H9 (cell line): ENCODE data around the gene SAXO1. TPM values are rescaled to one million over a fixed set of nuclear protein-coding genes. Genes with fewer than 3 reads are reported as not detected.

Experiments
- DNase-seq: peaks from one replicate; pipeline ENCODE4 v3.0.0-alpha.2; 2017
- H2AFZ ChIP-seq: one replicate; pipeline ENCODE4 v1.6.1; 2013; ENCODE audit warnings: mild to moderate bottlenecking, low read length, control low read depth, moderate library complexity
- H2AK5ac ChIP-seq: 2 replicates; pipeline ENCODE4 v1.6.1; 2013; ENCODE audit warnings: low read length, control low read depth, mixed read lengths; ENCODE audit not compliant: insufficient read length
- H2BK120ac ChIP-seq: one replicate; pipeline ENCODE4 v1.6.1; 2013; ENCODE audit warnings: low read depth, mild to moderate bottlenecking, low read length, control low read depth, inconsistent platforms; ENCODE audit not compliant: poor library complexity, severe bottlenecking
- H2BK12ac ChIP-seq: 2 replicates; pipeline ENCODE4 v1.6.1; 2013; ENCODE audit warnings: low read length, control low read depth, mixed read lengths, low read depth; ENCODE audit not compliant: insufficient read length
- H2BK15ac ChIP-seq: 2 replicates; pipeline ENCODE4 v1.6.1; 2013; ENCODE audit warnings: low read depth, low read length, control low read depth
- H2BK20ac ChIP-seq: one replicate; pipeline ENCODE4 v1.6.1; 2013; ENCODE audit warnings: low read depth, mild to moderate bottlenecking, low read length, control low read depth, inconsistent platforms; ENCODE audit not compliant: poor library complexity, severe bottlenecking
- H2BK5ac ChIP-seq: 2 replicates; pipeline ENCODE4 v1.6.1; 2013; ENCODE audit warnings: low read length, control low read depth, mixed read lengths; ENCODE audit not compliant: insufficient read length
- H3K14ac ChIP-seq: 2 replicates; pipeline ENCODE4 v1.6.1; 2013; ENCODE audit warnings: low read length, control low read depth; ENCODE audit not compliant: insufficient read depth
- H3K18ac ChIP-seq: 2 replicates; pipeline ENCODE4 v1.6.1; 2013; ENCODE audit warnings: low read depth, mild to moderate bottlenecking, mixed read lengths, low read length, control low read depth; ENCODE audit not compliant: insufficient read length
- H3K23ac ChIP-seq: 2 replicates; pipeline ENCODE4 v1.6.1; 2013; ENCODE audit warnings: low read length, control low read depth, mixed read lengths, low read depth; ENCODE audit not compliant: insufficient read length
- H3K23me2 ChIP-seq: 2 replicates; pipeline ENCODE4 v1.6.1; 2013; ENCODE audit warnings: low read depth, mild to moderate bottlenecking, mixed read lengths, low read length, control low read depth; ENCODE audit not compliant: insufficient read length, poor library complexity, severe bottlenecking
- H3K27ac ChIP-seq: 2 replicates; pipeline ENCODE4 v1.5.1; 2013; ENCODE audit warnings: low read length, control low read depth, mixed read lengths, low read depth; ENCODE audit not compliant: insufficient read length
- H3K27me3 ChIP-seq: 2 replicates; pipeline ENCODE4 v1.6.1; 2013; ENCODE audit warnings: low read length, control low read depth, inconsistent platforms; ENCODE audit not compliant: insufficient read depth
- H3K4ac ChIP-seq: 2 replicates; pipeline ENCODE4 v1.6.1; 2013; ENCODE audit warnings: low read depth, mild to moderate bottlenecking, control low read depth, inconsistent platforms, low read length, moderate library complexity
- H3K4me1 ChIP-seq: 2 replicates; pipeline ENCODE4 v1.6.1; 2013; ENCODE audit warnings: low read length, control low read depth, inconsistent platforms; ENCODE audit not compliant: insufficient read depth
- H3K4me2 ChIP-seq: 2 replicates; pipeline ENCODE4 v1.6.1; 2013; ENCODE audit warnings: low read length, control low read depth, mixed read lengths; ENCODE audit not compliant: insufficient read length, insufficient read depth
- H3K56ac ChIP-seq: 2 replicates; pipeline ENCODE4 v1.6.1; 2013; ENCODE audit warnings: low read depth, mild to moderate bottlenecking, mixed read lengths, low read length, control low read depth; ENCODE audit not compliant: insufficient read length
- H3K79me1 ChIP-seq: 2 replicates; pipeline ENCODE4 v1.6.1; 2013; ENCODE audit warnings: low read depth, mild to moderate bottlenecking, moderate library complexity, low read length, control low read depth, inconsistent platforms; ENCODE audit not compliant: insufficient read depth, poor library complexity, severe bottlenecking
- H3K79me2 ChIP-seq: 2 replicates; pipeline ENCODE4 v1.6.1; 2013; ENCODE audit warnings: low read length, control low read depth, inconsistent platforms; ENCODE audit not compliant: insufficient read depth
- H3K9ac ChIP-seq: 2 replicates; pipeline ENCODE4 v1.6.1; 2013; ENCODE audit warnings: low read length, control low read depth, mixed read lengths; ENCODE audit not compliant: insufficient read length; ENCODE audit errors: extremely low read depth
- H3K9me3 ChIP-seq: one replicate; pipeline ENCODE4 v1.6.1; 2013; ENCODE audit warnings: low read depth, low read length, inconsistent platforms; ENCODE audit not compliant: control insufficient read depth
- H3T11ph ChIP-seq: one replicate; pipeline ENCODE4 v1.6.1; 2013; ENCODE audit warnings: mild to moderate bottlenecking, low read length, control low read depth, inconsistent platforms
- H4K20me1 ChIP-seq: one replicate; pipeline ENCODE4 v1.6.1; 2013; ENCODE audit not compliant: control insufficient read depth, insufficient read length, insufficient read depth
- H4K5ac ChIP-seq: 2 replicates; pipeline ENCODE4 v1.6.1; 2013; ENCODE audit warnings: low read depth, mild to moderate bottlenecking, mixed read lengths, low read length, control low read depth; ENCODE audit not compliant: insufficient read length
- H4K8ac ChIP-seq: replicated peaks from 2 replicates; pipeline ENCODE4 v1.6.1; 2013; ENCODE audit warnings: low read length, control low read depth, mixed read lengths, low read depth; ENCODE audit not compliant: insufficient read length
- H4K91ac ChIP-seq: 2 replicates; pipeline ENCODE4 v1.6.1; 2013; ENCODE audit warnings: low read depth, mild to moderate bottlenecking, moderate library complexity, mixed read lengths, low read length, control low read depth; ENCODE audit not compliant: insufficient read length
- H3K27ac Mint-ChIP-seq, 3 experiments: 2 replicates in 2 of 3; 3 replicates in 1 of 3; pipeline ENCODE4 v1.8.0; 2020 to 2021; ENCODE audit warnings: mixed read lengths in 3 of 3, mild to moderate bottlenecking in 1 of 3, moderate library complexity in 1 of 3
- H3K27me3 Mint-ChIP-seq: 2 replicates; pipeline ENCODE4 v1.8.0; 2021; ENCODE audit warnings: low read depth, mild to moderate bottlenecking, moderate library complexity, mixed read lengths
- H3K36me3 Mint-ChIP-seq, 3 experiments: 2 replicates in 2 of 3; 3 replicates in 1 of 3; pipeline ENCODE4 v1.8.0; 2020 to 2021; ENCODE audit warnings: low read depth in 3 of 3, mixed read lengths in 3 of 3; ENCODE audit not compliant: insufficient read depth in 1 of 3
- H3K4me1 Mint-ChIP-seq, 2 experiments: 2 replicates each; pipeline ENCODE4 v1.8.0; 2020; ENCODE audit warnings: mixed read lengths in 2 of 2
- H3K4me3 Mint-ChIP-seq, 2 experiments: 2 replicates in 1 of 2; 3 replicates in 1 of 2; pipeline ENCODE4 v1.8.0; 2020 to 2021; ENCODE audit warnings: mild to moderate bottlenecking in 2 of 2, mixed read lengths in 2 of 2, moderate library complexity in 1 of 2
- H3K9me3 Mint-ChIP-seq, 2 experiments: 2 replicates in 1 of 2; 3 replicates in 1 of 2; pipeline ENCODE4 v1.8.0; 2020; ENCODE audit warnings: mild to moderate bottlenecking in 2 of 2, mixed read lengths in 2 of 2, moderate library complexity in 1 of 2
- WGBS: extraction: QIAGEN DNeasy Blood & Tissue Kit; methylation state at CpG from one replicate; pipeline ENCODE4 v1.1.7; 2013; ENCODE audit warnings: missing lambda C conversion rate, low lambda C conversion rate, mixed read lengths; ENCODE audit not compliant: insufficient read length; ENCODE audit errors: extremely low coverage; 5-methylcytosine and 5-hydroxymethylcytosine counted together
- total RNA-seq: library from RNA; stranded (reverse); gene quantifications from 2 replicates; pipeline ENCODE4 v1.2.1, GENCODE V29; 2021
- TF ChIP-seq, protein P1 (sequence below): fragments of 200-600 bp; sonication (generic); conservative IDR thresholded peaks from 3 replicates; pipeline ENCODE4 v1.8.0; 2021; ENCODE audit warnings: antibody characterized with exemption, mild to moderate bottlenecking

Gene SAXO1
- total RNA-seq, 1 experiment from 2014 or later: 0.09 TPM

GRCh38 chr9:18887546-18887945 lies 145.5 kb downstream of the SAXO1 start:
- Histone ChIP-seq H3K23me2 (no peaks in the 10 kb centered on the region), H3K27ac (no peak overlapping the region), H3K9ac (no peak overlapping the region), H3K23ac (no peak overlapping the region), H3K9me3 (no peaks in the 10 kb centered on the region), H3K4ac (no peak overlapping the region), H4K8ac (no peak overlapping the region), H3K4me2 (no peak overlapping the region), H2AK5ac (no peak overlapping the region), H2AFZ (no peak overlapping the region), H2BK5ac (no peak overlapping the region), H3K27me3 (no peaks in the 10 kb centered on the region), H2BK120ac (no peak overlapping the region), H2BK12ac (no peak overlapping the region), H3K56ac (no peak overlapping the region), H4K91ac (no peak overlapping the region), H2BK20ac (no peak overlapping the region), H3K14ac (no peak overlapping the region), H4K5ac (no peak overlapping the region), H3K79me2 (no peaks in the 10 kb centered on the region), H3K79me1 (no peaks in the 10 kb centered on the region), H3K4me1 (0 out of 2 replicates have a peak, but pooled peaks cover 4% of the 10 kb centered on the region), H3K18ac (no peak overlapping the region), H2BK15ac (no peak overlapping the region), H4K20me1 (no peaks in the 10 kb centered on the region), H3T11ph (no peak overlapping the region)
- H3K27me3 Mint-ChIP-seq: no peaks in the 10 kb centered on the region
- peaks cover 11 to 16% of the 10 kb centered on the region in 2 experiments for H3K9me3 Mint-ChIP-seq
- H3K4me1 Mint-ChIP-seq: peaks cover 12 to 13% of the 10 kb centered on the region in 2 experiments
- DNase-seq: no peak
- WGBS: no CpG with 5 or more reads among the region's 1 CpG
- TF ChIP-seq, protein P1, sequence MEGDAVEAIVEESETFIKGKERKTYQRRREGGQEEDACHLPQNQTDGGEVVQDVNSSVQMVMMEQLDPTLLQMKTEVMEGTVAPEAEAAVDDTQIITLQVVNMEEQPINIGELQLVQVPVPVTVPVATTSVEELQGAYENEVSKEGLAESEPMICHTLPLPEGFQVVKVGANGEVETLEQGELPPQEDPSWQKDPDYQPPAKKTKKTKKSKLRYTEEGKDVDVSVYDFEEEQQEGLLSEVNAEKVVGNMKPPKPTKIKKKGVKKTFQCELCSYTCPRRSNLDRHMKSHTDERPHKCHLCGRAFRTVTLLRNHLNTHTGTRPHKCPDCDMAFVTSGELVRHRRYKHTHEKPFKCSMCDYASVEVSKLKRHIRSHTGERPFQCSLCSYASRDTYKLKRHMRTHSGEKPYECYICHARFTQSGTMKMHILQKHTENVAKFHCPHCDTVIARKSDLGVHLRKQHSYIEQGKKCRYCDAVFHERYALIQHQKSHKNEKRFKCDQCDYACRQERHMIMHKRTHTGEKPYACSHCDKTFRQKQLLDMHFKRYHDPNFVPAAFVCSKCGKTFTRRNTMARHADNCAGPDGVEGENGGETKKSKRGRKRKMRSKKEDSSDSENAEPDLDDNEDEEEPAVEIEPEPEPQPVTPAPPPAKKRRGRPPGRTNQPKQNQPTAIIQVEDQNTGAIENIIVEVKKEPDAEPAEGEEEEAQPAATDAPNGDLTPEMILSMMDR: no peak
- H3K27ac Mint-ChIP-seq: no peak overlapping the region
- peaks cover 2 to 8% (median 8%) of the 10 kb centered on the region in 3 experiments; a peak in 5 of 7 replicates for H3K36me3 Mint-ChIP-seq
- no peak overlapping the region for H3K4me3 Mint-ChIP-seq
